Activated naive CD8-positive, alpha-beta T cell (primary cell): Measurements from ENCODE around the gene SETMAR.
"Not testable (repeated sequence)": the region's sequence is repeated elsewhere in the genome, so short reads cannot be mapped to it uniquely, and the experiment has no call there.

Source experiments
- H3K27ac Mint-ChIP-seq: one replicate; pipeline ENCODE4 v1.8.0; 2021; ENCODE audit warnings: mixed read lengths
- H3K27me3 Mint-ChIP-seq: one replicate; pipeline ENCODE4 v1.8.0; 2021; ENCODE audit warnings: mixed read lengths
- H3K36me3 Mint-ChIP-seq: one replicate; pipeline ENCODE4 v1.8.0; 2021; ENCODE audit warnings: mixed read lengths
- H3K4me1 Mint-ChIP-seq: one replicate; pipeline ENCODE4 v1.8.0; 2021; ENCODE audit warnings: low read depth, mixed read lengths
- H3K4me3 Mint-ChIP-seq: one replicate; pipeline ENCODE4 v1.8.0; 2021; ENCODE audit warnings: mild to moderate bottlenecking, mixed read lengths
- H3K9me3 Mint-ChIP-seq: one replicate; pipeline ENCODE4 v1.8.0; 2021; ENCODE audit warnings: low read depth, mixed read lengths

SETMAR gene

GRCh38 chr3:4305210-4305609 is 2.0 kb downstream of the SETMAR start:
- peaks cover 21% of the 10 kb centered on the region for H3K4me1 Mint-ChIP-seq
- peaks cover 13% of the 10 kb centered on the region for H3K36me3 Mint-ChIP-seq
- not testable (repeated sequence) for H3K27ac Mint-ChIP-seq, H3K27me3 Mint-ChIP-seq, H3K9me3 Mint-ChIP-seq
- H3K4me3 Mint-ChIP-seq: peak overlapping the region; percentile 96

- no peaks in the 10 kb centered on the region for H3K9me3 Mint-ChIP-seq
- peaks cover 22% of the 10 kb centered on the region for H3K4me1 Mint-ChIP-seq
- H3K4me3 Mint-ChIP-seq: no peak overlapping the region
- no peak overlapping the region for H3K27ac Mint-ChIP-seq
- H3K27me3 Mint-ChIP-seq: no peaks in the 10 kb centered on the region
- peaks cover 13% of the 10 kb centered on the region for H3K36me3 Mint-ChIP-seq
These were observed 2.9 kb downstream of the SETMAR start for GRCh38 chr3:4306091-4306490.

- no peak overlapping the region for H3K27ac Mint-ChIP-seq
- H3K27me3 Mint-ChIP-seq: no peaks in the 10 kb centered on the region
- H3K4me1 Mint-ChIP-seq: peaks cover 22% of the 10 kb centered on the region
- no peaks in the 10 kb centered on the region for H3K9me3 Mint-ChIP-seq
- H3K36me3 Mint-ChIP-seq: peaks cover 13% of the 10 kb centered on the region
- H3K4me3 Mint-ChIP-seq: no peak overlapping the region
These were observed 3.7 kb downstream of the SETMAR start for GRCh38 chr3:4306860-4307259.

GRCh38 chr3:4309491-4310128 is 6.4 kb downstream of the SETMAR start:
- no peak overlapping the region for H3K27ac Mint-ChIP-seq
- no peaks in the 10 kb centered on the region for H3K27me3 Mint-ChIP-seq
- H3K9me3 Mint-ChIP-seq: no peaks in the 10 kb centered on the region
- peaks cover 15% of the 10 kb centered on the region for H3K4me1 Mint-ChIP-seq
- H3K4me3 Mint-ChIP-seq: no peak overlapping the region
- H3K36me3 Mint-ChIP-seq: peaks cover 23% of the 10 kb centered on the region

GRCh38 chr3:4310971-4311370 is 7.8 kb downstream of the SETMAR start:
- Mint-ChIP-seq H3K36me3 (peaks cover 26% of the 10 kb centered on the region), H3K27ac (no peak overlapping the region), H3K27me3 (no peaks in the 10 kb centered on the region), H3K4me3 (no peak overlapping the region), H3K9me3 (peaks cover under 1% of the 10 kb centered on the region), H3K4me1 (peaks cover 5% of the 10 kb centered on the region)

- Mint-ChIP-seq H3K27ac (no peak overlapping the region), H3K36me3 (peaks cover 30% of the 10 kb centered on the region), H3K4me1 (peaks cover 3% of the 10 kb centered on the region)
These were observed 8.3 kb downstream of the SETMAR start for GRCh38 chr3:4311496-4311895.

GRCh38 chr3:4313606-4314293 is 10.6 kb downstream of the SETMAR start:
- Mint-ChIP-seq H3K27me3 (no peaks in the 10 kb centered on the region), H3K36me3 (peaks cover 31% of the 10 kb centered on the region), H3K27ac (no peak overlapping the region), H3K4me1 (peaks cover 3% of the 10 kb centered on the region), H3K9me3 (peaks cover 3% of the 10 kb centered on the region), H3K4me3 (no peak overlapping the region)

More at GRCh38 chr3:4311496-4311895, 8.3 kb downstream of the SETMAR start:
- H3K4me3 Mint-ChIP-seq: no peak overlapping the region
- no peaks in the 10 kb centered on the region for H3K27me3 Mint-ChIP-seq
- H3K9me3 Mint-ChIP-seq: peaks cover 3% of the 10 kb centered on the region

- Mint-ChIP-seq H3K4me3 (no peak overlapping the region), H3K9me3 (peaks cover 3% of the 10 kb centered on the region), H3K27ac (no peak overlapping the region), H3K36me3 (peaks cover 31% of the 10 kb centered on the region), H3K27me3 (no peaks in the 10 kb centered on the region), H3K4me1 (peaks cover 3% of the 10 kb centered on the region)
These were observed 11.5 kb downstream of the SETMAR start for GRCh38 chr3:4314688-4315087.

- Mint-ChIP-seq H3K36me3 (peaks cover 20% of the 10 kb centered on the region), H3K27me3 (no peaks in the 10 kb centered on the region), H3K9me3 (peaks cover 3% of the 10 kb centered on the region), H3K4me3 (no peak overlapping the region), H3K4me1 (no peaks in the 10 kb centered on the region), H3K27ac (no peak overlapping the region)
These were observed 17.1 kb downstream of the SETMAR start for GRCh38 chr3:4320096-4320911.

- no peaks in the 10 kb centered on the region for H3K9me3 Mint-ChIP-seq
- peaks cover 13% of the 10 kb centered on the region for H3K36me3 Mint-ChIP-seq
- no peak overlapping the region for H3K27ac Mint-ChIP-seq
- no peak overlapping the region for H3K4me3 Mint-ChIP-seq
- H3K27me3 Mint-ChIP-seq: no peaks in the 10 kb centered on the region
- H3K4me1 Mint-ChIP-seq: no peaks in the 10 kb centered on the region
These were observed 18.6 kb downstream of the SETMAR start for GRCh38 chr3:4321732-4322131.

- no peaks in the 10 kb centered on the region for H3K27me3 Mint-ChIP-seq
These were observed 19.5 kb downstream of the SETMAR start for GRCh38 chr3:4322635-4323034.

GRCh38 chr3:4323246-4324027 is 20.3 kb downstream of the SETMAR start:
- Mint-ChIP-seq H3K36me3 (peaks cover 6% of the 10 kb centered on the region), H3K9me3 (peaks cover under 1% of the 10 kb centered on the region), H3K4me1 (no peaks in the 10 kb centered on the region), H3K27ac (no peak overlapping the region), H3K4me3 (no peak overlapping the region), H3K27me3 (no peaks in the 10 kb centered on the region)

More at GRCh38 chr3:4322635-4323034, 19.5 kb downstream of the SETMAR start:
- H3K9me3 Mint-ChIP-seq: no peaks in the 10 kb centered on the region
- H3K4me3 Mint-ChIP-seq: no peak overlapping the region
- H3K4me1 Mint-ChIP-seq: no peaks in the 10 kb centered on the region
- H3K36me3 Mint-ChIP-seq: peaks cover 10% of the 10 kb centered on the region
- no peak overlapping the region for H3K27ac Mint-ChIP-seq

GRCh38 chr3:4326868-4327267 is 23.7 kb downstream of the SETMAR start:
- Mint-ChIP-seq H3K9me3 (peaks cover 8% of the 10 kb centered on the region), H3K4me3 (no peak overlapping the region), H3K27me3 (no peaks in the 10 kb centered on the region), H3K27ac (no peak overlapping the region), H3K4me1 (no peaks in the 10 kb centered on the region), H3K36me3 (peaks cover 11% of the 10 kb centered on the region)

- not testable (repeated sequence) for H3K27ac Mint-ChIP-seq, H3K4me1 Mint-ChIP-seq, H3K27me3 Mint-ChIP-seq, H3K4me3 Mint-ChIP-seq, H3K9me3 Mint-ChIP-seq
- H3K36me3 Mint-ChIP-seq: peaks cover 11% of the 10 kb centered on the region
These were observed 26.6 kb downstream of the SETMAR start for GRCh38 chr3:4329806-4330205.
